ENCODE results near the gene BSDC1. TPM values are rescaled to one million over a fixed set of nuclear protein-coding genes. Genes with fewer than 3 reads are reported as not detected.

Gene BSDC1
- total RNA-seq, 1 donor from 2014 or later, result 93.6 TPM

DNA sequence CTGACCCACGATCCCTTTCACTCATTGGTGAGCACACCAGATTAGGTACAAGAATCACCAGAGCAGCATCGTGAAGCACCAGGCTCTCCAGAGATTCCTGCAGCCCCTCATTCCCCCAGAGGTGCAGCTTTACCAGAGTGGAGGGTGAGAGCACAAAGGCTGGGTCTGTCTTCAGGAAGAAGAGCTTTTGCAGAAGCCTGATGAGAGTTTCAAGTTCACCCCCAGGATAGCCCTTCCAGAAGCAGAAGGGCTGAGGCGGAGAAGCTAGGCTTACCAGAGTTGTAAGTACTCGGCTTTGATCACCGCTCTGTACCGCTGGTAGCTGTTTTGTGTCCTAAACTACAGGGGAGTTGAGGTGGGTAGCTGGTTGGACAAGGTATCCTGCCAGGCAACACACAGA is 28.8 kb downstream of the BSDC1 start:
- Mint-ChIP-seq H3K27me3 (peaks cover 10% of the 10 kb centered on the region), H3K27ac (peak overlapping the region; percentile 78), H3K36me3 (ENCODE audit: insufficient read depth) (peaks cover 13% of the 10 kb centered on the region), H3K4me1 (ENCODE audit: low read depth) (peaks cover 6% of the 10 kb centered on the region), H3K4me3 (ENCODE audit: low read depth) (no peak overlapping the region), H3K9me3 (ENCODE audit: low read depth) (no peaks in the 10 kb centered on the region)
- DNase-seq (ENCODE audit: low spot score, unreplicated experiment), result no peak
- TF ChIP-seq, protein P1, sequence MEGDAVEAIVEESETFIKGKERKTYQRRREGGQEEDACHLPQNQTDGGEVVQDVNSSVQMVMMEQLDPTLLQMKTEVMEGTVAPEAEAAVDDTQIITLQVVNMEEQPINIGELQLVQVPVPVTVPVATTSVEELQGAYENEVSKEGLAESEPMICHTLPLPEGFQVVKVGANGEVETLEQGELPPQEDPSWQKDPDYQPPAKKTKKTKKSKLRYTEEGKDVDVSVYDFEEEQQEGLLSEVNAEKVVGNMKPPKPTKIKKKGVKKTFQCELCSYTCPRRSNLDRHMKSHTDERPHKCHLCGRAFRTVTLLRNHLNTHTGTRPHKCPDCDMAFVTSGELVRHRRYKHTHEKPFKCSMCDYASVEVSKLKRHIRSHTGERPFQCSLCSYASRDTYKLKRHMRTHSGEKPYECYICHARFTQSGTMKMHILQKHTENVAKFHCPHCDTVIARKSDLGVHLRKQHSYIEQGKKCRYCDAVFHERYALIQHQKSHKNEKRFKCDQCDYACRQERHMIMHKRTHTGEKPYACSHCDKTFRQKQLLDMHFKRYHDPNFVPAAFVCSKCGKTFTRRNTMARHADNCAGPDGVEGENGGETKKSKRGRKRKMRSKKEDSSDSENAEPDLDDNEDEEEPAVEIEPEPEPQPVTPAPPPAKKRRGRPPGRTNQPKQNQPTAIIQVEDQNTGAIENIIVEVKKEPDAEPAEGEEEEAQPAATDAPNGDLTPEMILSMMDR (IDR thresholded peaks at IDR 0.05; ENCODE audit: unreplicated experiment), result no peak

DNA sequence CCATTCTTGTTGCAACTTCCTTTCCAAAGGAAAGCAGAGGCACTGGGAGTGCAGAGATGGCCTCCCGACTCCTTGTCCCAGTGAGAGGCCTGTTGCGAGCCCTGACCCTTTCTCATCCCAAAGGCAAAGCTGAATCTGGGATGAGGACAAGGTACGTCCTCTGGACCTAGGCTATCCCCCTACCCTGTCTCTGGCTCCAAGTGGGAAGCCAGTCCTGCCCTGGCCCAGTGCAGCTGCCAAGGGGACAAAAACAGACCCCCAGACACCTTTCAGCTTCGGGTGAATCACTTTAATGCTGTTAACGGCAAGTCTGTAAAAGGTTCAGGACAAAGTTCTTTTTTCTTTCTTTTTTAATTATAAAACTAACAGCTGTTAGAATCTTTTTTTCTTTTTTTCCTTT is 29.4 kb downstream of the BSDC1 start:
- no peak overlapping the region for H3K4me3 Mint-ChIP-seq (ENCODE audit: low read depth)
- no peak overlapping the region for H3K27ac Mint-ChIP-seq
- TF ChIP-seq, protein P1 (IDR thresholded peaks at IDR 0.05; ENCODE audit: unreplicated experiment), result no peak
- H3K27me3 Mint-ChIP-seq, result peaks cover 10% of the 10 kb centered on the region
- DNase-seq (ENCODE audit: low spot score, unreplicated experiment), result no peak
- H3K36me3 Mint-ChIP-seq (ENCODE audit: insufficient read depth), result peaks cover 13% of the 10 kb centered on the region
- peaks cover 6% of the 10 kb centered on the region for H3K4me1 Mint-ChIP-seq (ENCODE audit: low read depth)
- H3K9me3 Mint-ChIP-seq (ENCODE audit: low read depth), result no peaks in the 10 kb centered on the region

DNA sequence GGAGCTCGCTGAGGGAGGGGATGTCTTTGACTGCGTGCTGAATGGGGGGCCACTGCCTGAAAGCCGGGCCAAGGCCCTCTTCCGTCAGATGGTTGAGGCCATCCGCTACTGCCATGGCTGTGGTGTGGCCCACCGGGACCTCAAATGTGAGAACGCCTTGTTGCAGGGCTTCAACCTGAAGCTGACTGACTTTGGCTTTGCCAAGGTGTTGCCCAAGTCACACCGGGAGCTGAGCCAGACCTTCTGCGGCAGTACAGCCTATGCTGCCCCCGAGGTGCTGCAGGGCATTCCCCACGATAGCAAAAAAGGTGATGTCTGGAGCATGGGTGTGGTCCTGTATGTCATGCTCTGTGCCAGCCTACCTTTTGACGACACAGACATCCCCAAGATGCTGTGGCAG is 30.5 kb downstream of the BSDC1 start:
- TF ChIP-seq, protein P1 (IDR thresholded peaks at IDR 0.05; ENCODE audit: unreplicated experiment), result no peak
- H3K9me3 Mint-ChIP-seq (ENCODE audit: low read depth), result no peaks in the 10 kb centered on the region
- no peak overlapping the region for H3K4me3 Mint-ChIP-seq (ENCODE audit: low read depth)
- H3K4me1 Mint-ChIP-seq (ENCODE audit: low read depth), result peaks cover 6% of the 10 kb centered on the region
- no peak for DNase-seq (ENCODE audit: low spot score, unreplicated experiment)
- peaks cover 10% of the 10 kb centered on the region for H3K27me3 Mint-ChIP-seq
- H3K27ac Mint-ChIP-seq, result no peak overlapping the region
- H3K36me3 Mint-ChIP-seq (ENCODE audit: insufficient read depth), result peaks cover 14% of the 10 kb centered on the region

DNA sequence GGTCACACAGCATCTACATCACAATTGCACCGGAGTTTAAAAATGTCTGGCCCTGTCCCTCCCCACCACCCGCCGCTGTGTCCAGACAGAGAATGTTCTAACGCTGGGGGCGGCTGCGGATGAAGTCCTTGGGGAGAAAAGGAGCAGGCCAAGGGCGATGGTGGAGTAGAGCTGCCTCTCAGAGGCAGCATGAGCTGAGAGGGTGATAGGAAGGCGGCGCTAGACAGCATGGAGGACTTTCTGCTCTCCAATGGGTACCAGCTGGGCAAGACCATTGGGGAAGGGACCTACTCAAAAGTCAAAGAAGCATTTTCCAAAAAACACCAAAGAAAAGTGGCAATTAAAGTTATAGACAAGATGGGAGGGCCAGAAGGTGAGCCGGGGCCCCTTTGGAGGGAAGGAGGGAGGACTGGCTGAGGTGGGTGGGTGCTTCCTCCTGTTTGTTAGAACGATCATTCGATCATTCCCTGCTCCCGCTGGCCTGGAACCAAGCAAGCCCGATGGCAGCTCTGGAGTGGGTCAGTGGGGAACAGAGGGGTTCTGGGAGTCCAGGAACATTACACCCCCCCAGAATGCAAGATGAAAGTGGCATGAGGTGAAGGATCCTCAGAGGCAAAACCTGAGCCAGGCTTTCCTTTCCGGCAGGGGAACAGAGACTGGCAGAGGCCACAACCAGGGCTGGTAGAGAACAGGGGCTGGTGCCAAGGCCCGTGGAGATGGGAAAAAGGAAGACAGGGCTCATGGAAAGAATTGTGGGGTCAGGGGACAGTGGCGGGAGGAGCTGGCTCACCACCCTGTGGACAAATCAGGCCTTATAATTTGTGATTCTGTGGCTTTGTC is 31.5 kb downstream of the BSDC1 start, which contains the start of the genes FAM229A and TSSK3:
TSS of gene FAM229A (minus strand) at position 12 of the 840 bp plus-strand sequence. CDS start 394 bp downstream, outside the sequence.
TSS of gene TSSK3 (plus strand) at position 66 of the 840 bp plus-strand sequence. CDS start at position 229, 163 bp downstream.
- H3K27ac Mint-ChIP-seq, result peak within 1 kb of the TSS; percentile 74
- H3K4me1 Mint-ChIP-seq (ENCODE audit: low read depth), result peaks cover 6% of the 10 kb centered on the region
- peaks cover 11% of the 10 kb centered on the region for H3K36me3 Mint-ChIP-seq (ENCODE audit: insufficient read depth)
- H3K4me3 Mint-ChIP-seq (ENCODE audit: low read depth), result peak within 1 kb of the TSS; percentile 22
- H3K27me3 Mint-ChIP-seq, result peaks cover 10% of the 10 kb centered on the region
- TF ChIP-seq, protein P1 (IDR thresholded peaks at IDR 0.05; ENCODE audit: unreplicated experiment), result no peak
- no peak for DNase-seq (ENCODE audit: low spot score, unreplicated experiment)
- no peaks in the 10 kb centered on the region for H3K9me3 Mint-ChIP-seq (ENCODE audit: low read depth)

DNA sequence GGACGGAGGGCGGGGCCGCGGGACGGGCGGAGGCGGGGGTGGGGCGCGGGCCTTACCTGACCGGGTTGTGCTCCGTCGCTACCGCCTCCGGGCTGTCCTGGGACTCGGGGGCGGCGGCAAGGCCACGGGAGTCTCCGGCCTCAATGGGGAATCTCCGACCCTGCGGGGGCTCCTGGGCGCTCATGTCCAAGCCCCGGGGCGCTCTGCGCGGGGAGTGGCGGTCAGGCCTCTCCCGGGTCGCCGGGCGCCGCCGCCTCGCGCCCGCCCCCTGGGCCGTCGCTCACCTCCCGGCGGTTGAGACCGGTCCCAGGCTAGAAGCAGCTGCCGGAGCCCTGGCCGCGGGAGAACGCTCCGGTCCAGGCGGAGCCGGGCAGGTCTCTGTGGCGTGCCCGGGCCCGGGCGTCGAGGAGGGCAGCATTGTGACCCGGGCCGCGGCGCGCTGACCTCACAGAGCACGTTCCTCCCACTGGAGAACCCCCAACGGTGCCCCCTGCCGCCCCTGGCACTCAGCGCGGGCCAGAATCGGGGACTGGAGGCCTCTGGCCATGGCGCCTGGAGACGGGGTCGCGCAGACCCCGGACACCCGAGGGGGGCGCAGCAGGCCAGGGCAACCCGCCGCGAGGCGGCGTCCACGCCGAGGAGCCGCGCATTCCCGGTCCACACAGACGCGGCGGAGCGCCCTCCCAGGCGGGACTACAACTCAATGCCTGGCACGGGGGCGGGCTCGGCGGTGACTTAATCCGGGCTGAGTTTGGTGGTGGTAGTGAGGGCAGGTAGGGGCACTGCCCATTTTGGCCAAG is 32.4 kb downstream of the BSDC1 start:
- Mint-ChIP-seq H3K9me3 (ENCODE audit: low read depth) (no peaks in the 10 kb centered on the region), H3K4me3 (ENCODE audit: low read depth) (peak overlapping the region; percentile 22), H3K4me1 (ENCODE audit: low read depth) (peaks cover 6% of the 10 kb centered on the region), H3K27me3 (peaks cover 10% of the 10 kb centered on the region), H3K27ac (peak overlapping the region; percentile 74), H3K36me3 (ENCODE audit: insufficient read depth) (peaks cover 11% of the 10 kb centered on the region)
- DNase-seq (ENCODE audit: low spot score, unreplicated experiment), result peak; percentile 47
- TF ChIP-seq, protein P1 (IDR thresholded peaks at IDR 0.05; ENCODE audit: unreplicated experiment), result peak; percentile 61
